COLO829 (cell line): ENCODE data around the gene MAMDC2.

Experiments used
- DNase-seq: peaks from one replicate; pipeline ENCODE4 v3.0.0; 2012; ENCODE audit warnings: low spot score

The MAMDC2 gene, protein sequence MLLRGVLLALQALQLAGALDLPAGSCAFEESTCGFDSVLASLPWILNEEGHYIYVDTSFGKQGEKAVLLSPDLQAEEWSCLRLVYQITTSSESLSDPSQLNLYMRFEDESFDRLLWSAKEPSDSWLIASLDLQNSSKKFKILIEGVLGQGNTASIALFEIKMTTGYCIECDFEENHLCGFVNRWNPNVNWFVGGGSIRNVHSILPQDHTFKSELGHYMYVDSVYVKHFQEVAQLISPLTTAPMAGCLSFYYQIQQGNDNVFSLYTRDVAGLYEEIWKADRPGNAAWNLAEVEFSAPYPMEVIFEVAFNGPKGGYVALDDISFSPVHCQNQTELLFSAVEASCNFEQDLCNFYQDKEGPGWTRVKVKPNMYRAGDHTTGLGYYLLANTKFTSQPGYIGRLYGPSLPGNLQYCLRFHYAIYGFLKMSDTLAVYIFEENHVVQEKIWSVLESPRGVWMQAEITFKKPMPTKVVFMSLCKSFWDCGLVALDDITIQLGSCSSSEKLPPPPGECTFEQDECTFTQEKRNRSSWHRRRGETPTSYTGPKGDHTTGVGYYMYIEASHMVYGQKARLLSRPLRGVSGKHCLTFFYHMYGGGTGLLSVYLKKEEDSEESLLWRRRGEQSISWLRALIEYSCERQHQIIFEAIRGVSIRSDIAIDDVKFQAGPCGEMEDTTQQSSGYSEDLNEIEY

DNA sequence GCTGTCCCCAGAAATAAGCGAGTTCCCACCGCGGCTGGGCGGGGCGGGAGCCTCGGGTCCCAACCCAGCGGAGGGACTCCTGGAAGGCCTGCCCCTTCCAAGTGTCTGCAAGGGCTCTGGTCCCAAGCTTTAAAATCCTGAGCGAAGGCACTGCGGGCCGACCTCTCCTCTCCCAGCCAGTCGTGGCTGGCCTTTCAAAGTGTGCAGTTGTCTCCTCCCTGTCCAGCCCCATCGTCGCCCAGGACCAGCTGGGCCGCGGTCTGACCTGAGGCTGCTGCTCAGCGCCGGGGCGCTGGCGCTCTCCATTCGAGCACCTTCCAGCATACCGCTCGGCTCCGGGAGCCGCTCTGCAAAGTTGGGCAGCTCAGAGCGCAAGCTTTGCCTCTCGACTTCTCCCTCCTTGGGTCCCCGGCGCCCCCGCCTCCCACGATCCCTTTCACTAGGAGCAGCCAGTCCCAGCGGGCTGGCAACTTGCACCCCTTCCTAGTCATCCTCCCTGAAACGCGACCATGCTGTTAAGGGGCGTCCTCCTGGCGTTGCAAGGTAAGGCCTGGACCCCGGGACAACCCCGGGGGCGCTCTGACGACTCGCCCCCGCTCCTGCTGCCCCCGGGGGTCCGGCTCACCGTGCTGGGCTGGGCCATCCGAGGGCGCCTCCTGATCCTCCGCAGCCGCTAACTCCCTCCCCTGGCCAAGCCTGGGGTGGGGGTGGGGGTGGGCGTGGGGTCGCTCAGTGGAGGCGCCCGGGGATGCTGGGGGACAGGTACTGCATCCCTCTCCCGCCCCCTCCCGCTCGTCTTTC lies at the start of gene MAMDC2:
MAMDC2 (plus strand) TSS at position 160 of the 801 bp plus-strand sequence; CDS start at position 510, 350 bp downstream.
- DNase-seq = no peak

DNA sequence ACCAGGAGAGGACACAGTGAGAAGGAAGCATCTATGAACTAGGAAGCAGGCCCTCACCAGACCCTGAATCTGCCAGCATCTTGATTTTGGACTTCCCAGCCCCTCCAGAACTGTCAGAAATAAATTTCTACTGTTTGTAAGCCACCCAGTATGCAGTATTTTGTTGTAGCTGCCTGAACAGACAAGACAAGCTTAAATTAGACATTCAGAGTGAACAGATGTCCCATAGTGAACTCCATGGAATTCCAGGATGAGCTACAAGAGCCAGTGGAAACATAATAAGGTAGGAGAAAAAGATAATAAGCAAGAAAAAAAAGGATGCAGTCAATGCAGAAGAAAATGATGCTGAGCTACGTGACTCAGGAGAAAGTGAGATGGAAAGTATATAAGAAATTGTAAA lies 47.8 kb upstream of the MAMDC2 start:
- DNase-seq = no peak

DNA sequence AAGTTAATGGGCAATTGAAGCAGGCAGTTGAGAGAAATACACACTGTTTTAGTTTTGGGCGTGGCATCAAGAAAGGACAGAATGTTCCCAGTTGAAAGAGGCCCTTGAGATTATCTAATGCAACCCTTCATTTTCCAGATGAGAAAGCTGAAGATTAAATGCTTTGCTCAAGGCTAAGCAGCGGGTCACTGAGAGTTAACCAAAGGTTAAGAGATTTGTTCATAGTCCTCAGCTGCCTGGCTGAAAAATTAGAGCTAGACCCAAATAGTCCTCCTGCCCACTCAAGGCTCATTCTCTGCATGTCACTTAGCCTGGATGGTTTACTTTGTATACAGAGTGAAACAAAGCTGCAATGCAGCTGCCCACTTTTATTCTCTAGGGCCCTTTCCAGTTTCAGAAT lies 46.7 kb upstream of the MAMDC2 start:
- no peak for DNase-seq

DNA sequence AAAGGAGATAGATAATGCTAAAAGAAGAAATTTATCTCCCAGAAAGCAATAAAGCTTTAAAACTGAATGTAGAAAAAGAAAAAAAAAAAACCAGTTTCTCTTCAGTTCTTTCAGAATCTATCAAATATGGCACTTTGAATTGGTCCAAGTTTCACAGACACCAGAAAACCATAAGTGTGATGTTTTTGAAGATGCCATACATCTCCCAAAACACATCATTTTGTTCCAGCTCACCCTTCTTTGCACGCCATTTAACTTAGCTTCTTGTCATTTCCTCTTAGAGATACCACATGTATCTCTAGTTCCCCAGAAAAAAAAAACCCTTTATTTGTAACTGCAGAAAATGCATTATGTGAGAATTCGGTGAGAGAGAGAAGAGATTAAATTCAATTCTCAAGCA lies 46.1 kb upstream of the MAMDC2 start:
- no peak for DNase-seq

DNA sequence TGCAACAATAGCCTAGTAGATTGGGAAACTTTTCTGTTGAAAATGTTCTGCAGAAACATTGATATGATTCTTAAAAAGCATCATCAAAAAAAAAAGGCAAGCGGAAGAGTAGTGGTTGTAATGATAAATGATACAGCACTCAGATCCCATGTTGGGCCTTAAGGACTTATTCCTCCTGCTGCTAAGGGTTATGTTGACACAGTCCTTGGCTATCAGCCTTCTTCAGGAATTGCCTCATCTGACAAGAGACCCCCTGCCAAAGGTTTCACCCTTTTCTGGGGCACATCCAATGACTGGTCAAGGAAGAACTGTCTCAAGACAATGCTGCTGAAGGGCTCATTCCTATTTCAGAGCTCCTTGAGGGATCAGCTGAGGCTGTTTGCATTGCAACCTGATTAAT lies 44.3 kb upstream of the MAMDC2 start:
- DNase-seq = no peak

DNA sequence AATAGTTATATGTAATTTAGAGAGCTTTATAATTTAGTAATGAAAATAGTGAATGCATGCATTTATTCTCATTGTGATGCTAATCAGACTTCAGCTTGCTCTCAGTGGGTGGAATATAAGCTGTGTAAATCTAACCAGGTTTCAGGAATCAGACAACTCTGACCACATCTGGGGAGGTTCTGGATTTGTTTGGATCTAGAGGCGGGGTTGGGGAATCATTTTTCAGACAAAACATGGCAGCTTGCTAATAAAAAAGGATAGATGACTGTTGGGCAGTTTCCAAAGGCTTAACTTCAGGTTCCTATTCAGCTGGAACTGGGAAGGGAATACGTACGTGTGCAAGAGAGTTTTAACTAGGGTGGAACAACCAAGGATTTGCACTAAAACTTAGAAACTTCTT lies 43.2 kb upstream of the MAMDC2 start:
- DNase-seq = no peak

DNA sequence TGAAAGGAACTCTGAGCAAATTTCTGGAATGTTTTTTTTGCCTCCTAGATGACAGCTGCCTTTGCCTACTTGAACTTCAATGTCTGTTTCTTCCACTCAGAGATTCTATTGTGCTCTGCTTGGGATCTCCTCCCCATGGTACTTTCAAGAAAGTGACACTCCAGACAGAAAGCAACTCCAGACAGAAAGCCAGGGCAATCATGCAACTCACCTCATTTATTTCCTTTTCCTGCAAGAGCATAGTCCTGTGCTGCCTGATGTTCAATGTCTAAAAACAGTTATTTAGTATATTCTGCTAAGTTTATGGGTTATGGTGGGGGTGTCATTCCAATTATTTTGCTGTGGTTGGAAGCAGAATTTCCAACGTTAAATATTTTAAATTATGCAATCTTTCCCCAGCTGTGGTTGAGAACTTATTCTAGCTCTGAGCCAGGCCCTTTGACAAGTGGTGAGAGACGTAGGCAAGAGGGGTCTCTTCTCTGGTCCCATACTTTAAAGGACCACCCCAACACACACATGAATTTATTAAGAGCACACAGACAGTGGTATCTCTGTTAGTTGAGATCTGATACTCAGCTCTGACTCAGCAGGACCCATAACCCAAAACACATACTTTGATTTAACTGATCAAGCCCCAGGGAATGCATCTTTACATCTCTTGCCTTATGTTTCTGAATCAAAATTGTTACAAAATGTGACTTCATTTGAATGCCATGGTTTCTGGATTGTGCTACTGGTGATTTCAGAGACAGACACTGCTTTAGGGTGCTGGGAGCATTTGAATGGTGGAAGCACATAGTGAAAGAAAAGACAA lies 39.5 kb upstream of the MAMDC2 start:
- DNase-seq = peak; percentile 66

DNA sequence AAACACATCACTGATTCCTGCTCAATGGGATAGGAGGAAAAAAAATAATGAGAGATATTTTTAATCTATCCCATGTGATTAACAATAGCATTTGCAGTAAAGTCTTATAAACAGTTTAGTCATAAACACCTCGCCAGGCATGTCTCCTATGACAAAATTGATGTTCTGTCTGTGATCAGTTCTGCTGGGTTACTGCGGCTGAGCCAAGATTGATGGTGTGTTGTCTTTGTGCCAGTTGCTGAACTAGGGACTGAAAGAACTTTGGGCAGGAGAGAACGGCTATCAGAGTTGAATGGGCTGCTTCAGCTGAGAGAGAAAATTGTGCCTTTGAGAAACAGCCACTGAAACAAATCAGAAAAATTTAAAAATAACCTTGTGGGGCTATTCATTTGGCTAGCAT lies 37.3 kb upstream of the MAMDC2 start:
- DNase-seq = no peak

DNA sequence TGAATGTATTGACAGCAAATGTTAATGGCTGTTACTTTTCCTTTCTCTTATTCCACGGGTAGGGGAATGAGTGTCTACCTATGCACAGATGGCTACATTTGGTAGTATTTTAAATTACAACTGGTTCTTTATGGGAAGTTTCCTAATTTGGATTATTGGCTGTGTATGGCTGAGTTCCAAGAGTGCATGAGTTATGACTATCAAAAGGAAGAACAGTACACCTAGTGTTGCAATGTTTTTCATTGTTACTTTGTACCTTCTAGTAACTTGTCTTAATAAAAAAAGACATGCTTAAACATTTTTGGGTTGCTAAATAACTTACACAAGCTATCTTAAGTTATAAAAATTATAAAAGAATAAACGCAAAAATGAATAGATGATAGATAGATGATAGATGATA lies 35.8 kb upstream of the MAMDC2 start:
- no peak for DNase-seq

DNA sequence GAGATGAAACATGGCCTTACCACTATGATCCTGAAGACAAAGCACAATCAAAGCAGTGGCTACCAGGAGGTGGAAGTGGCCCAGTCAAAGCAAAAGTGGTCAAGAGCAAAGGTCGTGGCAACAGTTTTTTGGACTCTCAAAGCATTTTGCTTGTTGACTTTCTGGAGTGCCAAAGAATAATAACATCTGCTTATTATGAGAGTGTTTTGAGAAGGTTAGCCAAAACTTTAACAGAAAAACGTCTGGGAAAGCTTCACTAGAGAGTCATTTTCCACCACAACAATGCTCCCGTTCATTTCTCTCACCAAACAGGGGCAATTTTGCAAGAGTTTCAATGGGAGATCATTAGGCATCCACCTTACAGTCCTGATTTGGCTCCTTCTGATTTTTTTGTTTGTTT lies 33.6 kb upstream of the MAMDC2 start:
- DNase-seq = no peak

DNA sequence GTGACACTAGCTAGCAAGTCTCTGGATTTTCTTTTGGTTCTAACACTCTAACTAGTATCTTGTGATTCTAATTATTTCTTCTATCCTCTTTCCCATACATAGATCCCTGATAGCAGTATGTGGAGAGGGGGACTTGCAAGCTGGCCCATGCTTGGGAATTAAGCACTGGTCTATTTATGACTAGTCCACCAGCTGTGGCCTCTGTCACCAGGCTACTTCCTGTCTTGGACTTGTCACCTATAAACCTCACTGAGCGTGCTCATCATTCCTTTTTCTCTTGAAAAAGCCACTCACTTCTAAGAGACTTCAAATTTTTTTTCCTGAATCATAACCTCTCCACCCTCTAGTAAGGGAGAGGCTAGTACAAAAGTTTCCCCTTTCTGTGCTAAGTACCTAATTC lies 32.3 kb upstream of the MAMDC2 start:
- no peak for DNase-seq

DNA sequence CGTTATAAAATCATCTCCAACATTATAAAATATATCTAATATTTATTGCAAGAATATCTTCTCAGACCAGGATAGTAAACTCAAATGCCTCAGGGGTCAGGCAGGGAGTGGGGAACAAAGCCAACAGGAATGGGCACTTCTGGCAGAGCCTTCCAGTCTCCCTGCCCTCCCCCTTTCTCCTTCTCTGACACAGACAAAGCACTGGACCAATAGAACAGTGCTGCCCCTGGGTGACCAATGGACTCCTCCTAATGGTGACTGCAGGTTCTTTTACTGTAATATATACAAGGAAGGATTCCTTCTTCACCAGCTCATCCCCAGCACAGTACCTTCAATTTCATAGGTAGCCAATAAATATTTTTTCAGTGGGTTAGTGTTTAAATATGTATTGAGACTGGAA lies 31.1 kb upstream of the MAMDC2 start:
- DNase-seq = no peak

DNA sequence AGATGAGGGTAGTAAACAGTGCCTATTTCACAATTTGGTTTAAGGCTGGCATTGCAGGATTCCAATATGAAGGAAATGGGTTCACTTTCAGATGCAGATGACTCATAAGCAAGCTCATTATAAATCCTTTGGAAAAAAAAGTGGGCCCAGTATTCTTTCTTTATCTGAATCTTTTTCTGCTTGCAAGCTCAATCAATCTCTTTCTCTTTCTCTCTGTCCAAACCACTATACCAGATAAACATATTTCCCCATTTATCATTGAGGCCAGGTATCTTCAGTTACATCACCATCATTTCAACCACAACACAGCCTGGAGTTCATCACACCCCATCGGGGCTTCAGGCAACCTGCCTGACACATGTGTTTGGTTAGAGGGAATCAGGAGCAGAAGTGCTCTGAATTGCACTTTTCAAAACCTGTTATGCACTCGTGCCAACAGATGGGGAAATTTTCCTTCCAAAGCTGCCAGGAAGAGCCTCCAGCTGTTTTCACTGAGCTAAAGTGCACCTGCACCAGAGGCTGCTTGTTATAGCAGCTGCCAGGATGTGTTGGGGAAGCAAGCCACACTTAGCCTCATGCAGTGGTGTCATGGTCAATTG lies 30.0 kb upstream of the MAMDC2 start:
- peak; percentile 55 for DNase-seq

DNA sequence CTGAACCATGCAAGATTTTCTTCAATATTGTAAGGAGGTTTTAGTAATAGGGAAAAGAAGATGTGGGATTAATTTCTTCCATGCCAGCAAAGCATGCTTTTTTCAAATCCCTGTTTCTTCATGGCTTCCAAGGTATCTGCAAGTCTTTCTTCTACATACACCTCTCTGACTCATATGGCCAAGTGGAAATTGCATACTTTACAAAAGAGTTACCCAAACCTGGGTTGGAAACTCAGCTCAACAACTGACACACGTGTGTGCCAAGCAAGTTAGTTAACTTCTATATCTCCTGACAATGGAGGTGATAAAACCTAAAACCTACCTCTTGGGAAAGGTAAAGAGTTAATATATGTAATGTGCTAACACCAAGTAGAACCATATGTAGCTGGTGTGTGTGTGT lies 28.5 kb upstream of the MAMDC2 start:
- DNase-seq = no peak

DNA sequence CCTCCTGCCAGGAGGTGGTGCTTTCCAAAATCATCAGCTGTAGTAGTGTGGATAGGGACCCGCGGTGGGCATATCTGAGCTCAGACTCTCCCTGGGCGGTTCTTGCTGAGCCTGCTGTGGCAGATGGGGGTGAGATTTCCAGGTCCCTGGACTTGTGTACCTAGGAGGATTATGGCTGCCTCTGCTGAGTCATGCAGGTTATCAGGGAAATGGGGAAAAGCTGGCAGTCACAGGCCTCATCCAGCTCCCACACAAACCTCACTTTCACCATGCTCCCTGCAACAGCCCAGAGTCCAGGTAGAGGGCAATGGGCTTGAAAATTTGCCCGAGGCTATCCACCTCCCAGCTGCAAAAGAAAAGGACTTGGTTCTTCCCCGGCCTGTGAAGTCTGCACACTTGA lies 23.4 kb upstream of the MAMDC2 start:
- DNase-seq = no peak

DNA sequence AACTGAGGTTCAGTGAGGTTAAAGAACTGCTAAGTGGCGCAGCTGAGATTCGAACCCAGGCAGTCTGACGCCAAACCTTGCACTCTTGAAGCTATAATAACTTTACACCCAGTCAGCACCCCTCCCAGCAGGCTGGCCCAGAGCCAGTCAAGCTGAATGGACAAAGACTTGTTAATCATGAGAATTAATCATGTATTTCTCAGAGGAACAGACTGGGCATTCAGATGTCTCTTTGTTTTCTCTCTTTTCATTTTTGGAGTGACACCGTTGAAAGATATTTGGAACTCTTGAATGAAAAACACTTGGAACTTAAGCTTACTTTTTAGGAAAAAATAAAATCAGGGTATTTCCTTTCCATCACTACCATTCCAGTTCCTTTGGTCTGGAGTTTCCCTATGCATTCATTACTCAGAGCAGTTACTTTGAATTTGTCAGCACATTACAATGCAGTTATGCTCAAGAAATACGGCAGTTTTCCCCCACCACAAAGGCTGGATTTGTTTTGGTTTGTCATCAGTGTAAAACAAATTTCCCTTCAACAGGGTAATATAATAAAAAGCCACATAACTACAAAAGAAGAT lies 22.6 kb upstream of the MAMDC2 start:
- DNase-seq = peak; percentile 92

DNA sequence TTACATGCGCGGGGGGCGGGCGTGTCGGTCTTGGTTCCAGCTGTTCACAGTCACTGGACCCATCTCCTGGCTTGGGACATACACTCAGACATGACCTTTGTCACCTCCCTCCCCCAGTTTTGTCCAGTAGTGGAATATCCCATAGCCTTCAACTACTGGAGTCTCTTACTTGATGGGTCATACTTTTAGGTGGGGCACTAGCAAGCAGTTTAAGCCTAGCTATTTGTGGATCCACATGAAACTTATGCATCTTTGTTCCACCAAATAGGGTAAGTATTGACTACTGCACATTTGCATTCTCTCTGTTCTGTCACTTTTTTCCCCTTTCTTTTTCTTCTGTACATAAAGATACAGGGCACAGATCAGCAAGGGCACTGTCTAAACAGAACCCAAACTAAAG lies 15.4 kb upstream of the MAMDC2 start:
- DNase-seq = no peak

DNA sequence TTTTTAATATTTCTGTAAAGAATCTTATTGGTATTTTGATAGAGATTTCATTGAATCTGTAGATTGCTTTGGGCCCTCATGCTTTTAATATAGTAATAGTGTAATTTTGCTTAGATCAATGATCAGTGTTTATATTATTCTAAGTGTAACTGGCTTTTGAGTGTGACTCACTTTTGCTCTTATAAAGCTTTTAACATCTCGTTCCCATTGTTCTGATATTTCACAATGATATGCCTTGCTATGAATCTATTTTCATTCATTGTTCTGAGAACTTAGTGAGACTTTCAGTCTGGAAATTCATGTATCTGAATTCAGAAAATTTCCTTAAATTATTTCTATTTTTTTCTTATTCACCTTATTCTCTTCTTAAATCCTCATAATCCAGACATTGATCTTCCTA lies 13.5 kb upstream of the MAMDC2 start:
- DNase-seq = no peak

DNA sequence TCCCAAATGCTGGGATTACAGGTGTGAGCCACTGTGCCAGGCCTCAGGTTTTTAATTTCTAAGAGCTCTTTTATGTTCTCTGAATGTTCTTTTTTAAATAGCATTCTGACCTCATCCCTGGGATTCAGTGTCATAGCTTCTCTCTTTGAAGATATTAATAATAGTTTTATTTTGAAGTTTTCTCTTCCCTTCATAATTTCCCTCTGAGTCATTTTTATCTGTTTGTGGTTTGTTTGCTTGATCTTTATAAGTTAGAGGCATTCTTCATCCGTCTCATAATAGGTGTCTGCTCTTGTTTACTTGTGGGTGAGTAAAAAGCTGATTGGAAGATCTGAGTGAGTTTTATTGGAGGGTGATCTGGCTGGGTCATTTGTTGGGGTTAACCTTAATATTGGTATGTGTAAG lies 12.5 kb upstream of the MAMDC2 start:
- DNase-seq = peak; percentile 74

DNA sequence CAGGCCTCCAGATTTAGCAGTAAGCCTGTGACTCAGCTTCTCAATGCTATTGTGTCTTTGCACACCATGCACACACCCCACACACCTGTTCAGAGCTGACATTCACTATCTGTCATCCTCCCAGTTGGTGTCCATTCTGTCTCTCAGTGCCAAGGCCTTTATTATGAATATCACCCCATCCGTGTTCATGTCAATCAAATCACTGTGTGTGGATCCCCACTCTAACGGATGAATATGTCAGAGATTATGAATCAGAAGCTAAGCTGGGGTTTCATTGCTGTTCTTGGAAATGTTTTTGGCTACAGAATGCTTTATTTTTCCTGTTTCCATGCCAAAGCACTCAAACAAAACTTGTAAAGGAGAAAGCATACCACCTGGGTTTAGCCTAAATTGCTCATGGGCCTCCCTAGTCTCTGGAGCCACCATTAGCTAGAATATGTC lies 9.4 kb upstream of the MAMDC2 start:
- DNase-seq = no peak

DNA sequence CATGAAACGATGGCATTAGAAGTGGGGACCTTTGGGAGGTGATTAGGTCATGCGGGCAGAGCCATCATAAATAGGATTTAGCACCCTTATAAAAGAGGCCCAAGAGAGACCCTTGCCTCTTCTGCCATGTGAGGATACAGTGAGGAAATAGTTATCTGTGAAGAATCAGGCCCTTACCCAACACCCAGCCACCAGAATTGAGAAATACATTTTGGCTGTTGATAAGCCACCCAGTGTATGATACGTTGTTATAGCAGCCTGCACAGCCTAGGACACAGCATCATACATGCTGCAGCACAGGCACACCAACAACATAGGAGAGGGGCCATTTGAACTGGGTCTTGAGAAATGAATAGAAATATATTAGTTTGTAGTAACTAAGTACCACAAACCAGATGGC lies 8.0 kb upstream of the MAMDC2 start:
- no peak for DNase-seq
